Right lobe of liver (tissue), 4 donors: ENCODE measurements around the gene COLEC12.

Experiments
- CTCF ChIP-seq, 4 donors: fragments of 200-600 bp in 3 of 4; fragments of 450-650 bp in 1 of 4; IDR thresholded peaks; one replicate each; pipeline versions ENCODE4 v1.5.1 to v1.8.0; 2016 to 2022; ENCODE audit warnings: antibody characterized with exemption in 4 of 4, mild to moderate bottlenecking in 2 of 4
- POLR2A ChIP-seq: fragments of 450-650 bp; IDR thresholded peaks from one replicate; pipeline ENCODE4 v1.6.1; 2017; ENCODE audit warnings: antibody characterized with exemption, mild to moderate bottlenecking
- donor health status: DM: no; HTN: no; CAD: no.
- donor health status: DM: no; HTN: no; CAD: no.
- donor health status: DM: no; HTN: yes; CAD: no.

- TF ChIP-seq POLR2A (no peak), CTCF (IDR thresholded peaks at IDR 0.05) (no peak)
Measured at GRCh38 chr18:506801-507200, 6.3 kb upstream of the COLEC12 start.
